SK-N-SH treated with all-trans-retinoic acid at 6 μM for 48 hours (cell line): ENCODE data around the gene MDGA2.

Experiments
- ATAC-seq: fragments of 200-7000 bp; cut with Tn5 transposase; 3 replicates; pipeline ENCODE4 v1.9.1; 2020; ENCODE audit warnings: mild to moderate bottlenecking, moderate library complexity
- ARNTL ChIP-seq: fragments of 450-650 bp; formaldehyde crosslinking; IDR thresholded peaks from 2 replicates; pipeline ENCODE4 v1.5.0; 2020; ENCODE audit warnings: low read depth, mild to moderate bottlenecking, moderate library complexity, borderline replicate concordance
- BACH2 ChIP-seq: fragments of 250-450 bp; sonication (Bioruptor Pico); IDR thresholded peaks from 2 replicates; pipeline ENCODE4 v1.9.0; 2021; ENCODE audit warnings: mild to moderate bottlenecking, borderline replicate concordance
- CREB5 ChIP-seq: fragments of 250-450 bp; sonication (Bioruptor Pico); IDR thresholded peaks from 2 replicates; pipeline ENCODE4 v1.5.1; 2020; ENCODE audit warnings: low read depth, mild to moderate bottlenecking, moderate library complexity
- CSDC2 ChIP-seq: fragments of 250-450 bp; sonication (Bioruptor Pico); IDR thresholded peaks from 2 replicates; pipeline ENCODE4 v1.5.0; 2020; ENCODE audit warnings: mild to moderate bottlenecking, moderate library complexity
- ESRRG ChIP-seq: fragments of 250-450 bp; sonication (Bioruptor Pico); IDR thresholded peaks from 2 replicates; pipeline ENCODE4 v1.6.1; 2021; ENCODE audit warnings: mild to moderate bottlenecking
- GLIS3 ChIP-seq: fragments of 250-450 bp; sonication (Bioruptor Pico); IDR thresholded peaks from 2 replicates; pipeline ENCODE4 v1.5.0; 2020; ENCODE audit warnings: mild to moderate bottlenecking, moderate library complexity
- ISL1 ChIP-seq: fragments of 250-450 bp; sonication (Bioruptor Pico); IDR thresholded peaks from 2 replicates; pipeline ENCODE4 v2.1.2; 2022; ENCODE audit warnings: mild to moderate bottlenecking, moderate library complexity
- OSR1 ChIP-seq: fragments of 250-450 bp; sonication (Bioruptor Pico); IDR thresholded peaks from 2 replicates; pipeline ENCODE4 v1.8.0; 2022; ENCODE audit warnings: moderate library complexity, mild to moderate bottlenecking, inconsistent platforms
- PPARA ChIP-seq: fragments of 250-450 bp; sonication (Bioruptor Pico); IDR thresholded peaks from 2 replicates; pipeline ENCODE4 v1.5.0; 2020; ENCODE audit warnings: mild to moderate bottlenecking, borderline replicate concordance
- RARB ChIP-seq: fragments of 250-450 bp; sonication (Bioruptor Pico); IDR thresholded peaks from 2 replicates; pipeline ENCODE4 v1.8.0; 2021; ENCODE audit warnings: mild to moderate bottlenecking, moderate library complexity
- SNAI2 ChIP-seq: fragments of 250-450 bp; sonication (Bioruptor Pico); IDR thresholded peaks from 2 replicates; pipeline ENCODE4 v1.5.0; 2020; ENCODE audit warnings: mild to moderate bottlenecking, moderate library complexity
- ZC3H10 ChIP-seq: fragments of 250-450 bp; sonication (Bioruptor Pico); IDR thresholded peaks from 2 replicates; pipeline ENCODE4 v1.5.1; 2021; ENCODE audit warnings: mild to moderate bottlenecking, moderate library complexity
- ZFP3 ChIP-seq: fragments of 250-450 bp; sonication (Bioruptor Pico); IDR thresholded peaks from 2 replicates; pipeline ENCODE4 v1.5.0; 2020; ENCODE audit warnings: mild to moderate bottlenecking, moderate library complexity
- ZFP30 ChIP-seq: fragments of 450-650 bp; formaldehyde crosslinking; IDR thresholded peaks from 2 replicates; pipeline ENCODE4 v1.5.0; 2022; ENCODE audit warnings: mild to moderate bottlenecking, moderate library complexity
- ZNF565 ChIP-seq: fragments of 450-650 bp; formaldehyde crosslinking; conservative IDR thresholded peaks from 2 replicates; pipeline ENCODE4 v1.5.0; 2020; ENCODE audit warnings: low read depth, mild to moderate bottlenecking, moderate library complexity
- ZNF70 ChIP-seq: fragments of 450-650 bp; formaldehyde crosslinking; IDR thresholded peaks from 2 replicates; pipeline ENCODE4 v1.5.0; 2020; ENCODE audit warnings: mild to moderate bottlenecking, moderate library complexity
- ZNF8 ChIP-seq: fragments of 450-650 bp; formaldehyde crosslinking; IDR thresholded peaks from 2 replicates; pipeline ENCODE4 v1.5.0; 2020; ENCODE audit warnings: mild to moderate bottlenecking, moderate library complexity
- TF ChIP-seq, protein P1 (sequence below): fragments of 250-450 bp; sonication (Bioruptor Pico); IDR thresholded peaks from 2 replicates; pipeline ENCODE4 v1.8.0; 2020; ENCODE audit warnings: mild to moderate bottlenecking, moderate library complexity, borderline replicate concordance
- TF ChIP-seq, protein P2 (sequence below): fragments of 250-450 bp; sonication (Bioruptor Pico); IDR thresholded peaks from 2 replicates; pipeline ENCODE4 v1.8.0; 2021; ENCODE audit warnings: low read depth, mild to moderate bottlenecking, moderate library complexity, borderline replicate concordance
- TF ChIP-seq, protein P3 (sequence below): fragments of 250-450 bp; sonication (Bioruptor Pico); IDR thresholded peaks from 2 replicates; pipeline ENCODE4 v1.5.0; 2020; ENCODE audit warnings: mild to moderate bottlenecking, moderate library complexity

Gene MDGA2

GRCh38 chr14:47442211-47442610 is 233.2 kb downstream of the MDGA2 start (continued):
- no peak for TF ChIP-seq RARB (CRISPR knock-in tag)
- TF ChIP-seq ARNTL (CRISPR knock-in tag), result no peak
- no peak for TF ChIP-seq PPARA
- TF ChIP-seq ESRRG (CRISPR knock-in tag), result no peak
- TF ChIP-seq GLIS3 (CRISPR knock-in tag), result no peak
- no peak for TF ChIP-seq ISL1 (CRISPR knock-in tag)

DNA sequence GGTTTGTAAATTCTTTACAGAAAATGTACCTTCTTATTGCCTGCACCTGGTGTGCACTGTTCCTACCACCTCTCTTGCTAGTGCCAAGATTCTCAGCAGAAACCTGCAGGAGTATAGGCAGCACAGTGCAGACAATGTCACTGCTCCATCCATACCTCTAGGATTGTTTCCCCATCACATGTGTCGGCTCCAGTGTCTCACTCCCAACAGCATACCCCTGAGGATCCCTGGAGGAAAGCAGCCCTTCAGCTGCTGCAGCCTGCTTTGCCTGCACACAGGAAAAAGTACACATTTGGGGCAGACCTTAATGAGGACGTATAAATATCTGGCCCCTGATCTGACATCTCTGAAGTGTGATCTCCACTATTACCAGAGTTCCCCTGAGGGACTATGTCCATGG is 235.5 kb downstream of the MDGA2 start:
- ATAC-seq, result no peak
- TF ChIP-seq ZFP3 (CRISPR knock-in tag) (no peak), ZNF70 (CRISPR knock-in tag) (no peak), BACH2 (CRISPR knock-in tag) (no peak), ESRRG (CRISPR knock-in tag) (no peak), RARB (CRISPR knock-in tag) (no peak)
- TF ChIP-seq, protein P1, sequence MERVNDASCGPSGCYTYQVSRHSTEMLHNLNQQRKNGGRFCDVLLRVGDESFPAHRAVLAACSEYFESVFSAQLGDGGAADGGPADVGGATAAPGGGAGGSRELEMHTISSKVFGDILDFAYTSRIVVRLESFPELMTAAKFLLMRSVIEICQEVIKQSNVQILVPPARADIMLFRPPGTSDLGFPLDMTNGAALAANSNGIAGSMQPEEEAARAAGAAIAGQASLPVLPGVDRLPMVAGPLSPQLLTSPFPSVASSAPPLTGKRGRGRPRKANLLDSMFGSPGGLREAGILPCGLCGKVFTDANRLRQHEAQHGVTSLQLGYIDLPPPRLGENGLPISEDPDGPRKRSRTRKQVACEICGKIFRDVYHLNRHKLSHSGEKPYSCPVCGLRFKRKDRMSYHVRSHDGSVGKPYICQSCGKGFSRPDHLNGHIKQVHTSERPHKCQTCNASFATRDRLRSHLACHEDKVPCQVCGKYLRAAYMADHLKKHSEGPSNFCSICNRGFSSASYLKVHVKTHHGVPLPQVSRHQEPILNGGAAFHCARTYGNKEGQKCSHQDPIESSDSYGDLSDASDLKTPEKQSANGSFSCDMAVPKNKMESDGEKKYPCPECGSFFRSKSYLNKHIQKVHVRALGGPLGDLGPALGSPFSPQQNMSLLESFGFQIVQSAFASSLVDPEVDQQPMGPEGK, result no peak
- TF ChIP-seq, protein P2, sequence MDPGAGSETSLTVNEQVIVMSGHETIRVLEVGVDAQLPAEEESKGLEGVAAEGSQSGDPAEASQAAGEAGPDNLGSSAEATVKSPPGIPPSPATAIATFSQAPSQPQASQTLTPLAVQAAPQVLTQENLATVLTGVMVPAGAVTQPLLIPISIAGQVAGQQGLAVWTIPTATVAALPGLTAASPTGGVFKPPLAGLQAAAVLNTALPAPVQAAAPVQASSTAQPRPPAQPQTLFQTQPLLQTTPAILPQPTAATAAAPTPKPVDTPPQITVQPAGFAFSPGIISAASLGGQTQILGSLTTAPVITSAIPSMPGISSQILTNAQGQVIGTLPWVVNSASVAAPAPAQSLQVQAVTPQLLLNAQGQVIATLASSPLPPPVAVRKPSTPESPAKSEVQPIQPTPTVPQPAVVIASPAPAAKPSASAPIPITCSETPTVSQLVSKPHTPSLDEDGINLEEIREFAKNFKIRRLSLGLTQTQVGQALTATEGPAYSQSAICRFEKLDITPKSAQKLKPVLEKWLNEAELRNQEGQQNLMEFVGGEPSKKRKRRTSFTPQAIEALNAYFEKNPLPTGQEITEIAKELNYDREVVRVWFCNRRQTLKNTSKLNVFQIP, result no peak
- TF ChIP-seq, protein P3, sequence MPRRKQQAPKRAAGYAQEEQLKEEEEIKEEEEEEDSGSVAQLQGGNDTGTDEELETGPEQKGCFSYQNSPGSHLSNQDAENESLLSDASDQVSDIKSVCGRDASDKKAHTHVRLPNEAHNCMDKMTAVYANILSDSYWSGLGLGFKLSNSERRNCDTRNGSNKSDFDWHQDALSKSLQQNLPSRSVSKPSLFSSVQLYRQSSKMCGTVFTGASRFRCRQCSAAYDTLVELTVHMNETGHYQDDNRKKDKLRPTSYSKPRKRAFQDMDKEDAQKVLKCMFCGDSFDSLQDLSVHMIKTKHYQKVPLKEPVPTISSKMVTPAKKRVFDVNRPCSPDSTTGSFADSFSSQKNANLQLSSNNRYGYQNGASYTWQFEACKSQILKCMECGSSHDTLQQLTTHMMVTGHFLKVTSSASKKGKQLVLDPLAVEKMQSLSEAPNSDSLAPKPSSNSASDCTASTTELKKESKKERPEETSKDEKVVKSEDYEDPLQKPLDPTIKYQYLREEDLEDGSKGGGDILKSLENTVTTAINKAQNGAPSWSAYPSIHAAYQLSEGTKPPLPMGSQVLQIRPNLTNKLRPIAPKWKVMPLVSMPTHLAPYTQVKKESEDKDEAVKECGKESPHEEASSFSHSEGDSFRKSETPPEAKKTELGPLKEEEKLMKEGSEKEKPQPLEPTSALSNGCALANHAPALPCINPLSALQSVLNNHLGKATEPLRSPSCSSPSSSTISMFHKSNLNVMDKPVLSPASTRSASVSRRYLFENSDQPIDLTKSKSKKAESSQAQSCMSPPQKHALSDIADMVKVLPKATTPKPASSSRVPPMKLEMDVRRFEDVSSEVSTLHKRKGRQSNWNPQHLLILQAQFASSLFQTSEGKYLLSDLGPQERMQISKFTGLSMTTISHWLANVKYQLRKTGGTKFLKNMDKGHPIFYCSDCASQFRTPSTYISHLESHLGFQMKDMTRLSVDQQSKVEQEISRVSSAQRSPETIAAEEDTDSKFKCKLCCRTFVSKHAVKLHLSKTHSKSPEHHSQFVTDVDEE (CRISPR knock-in tag), result no peak
- TF ChIP-seq, all 23 proteins: peak for 0

GRCh38 chr14:47438650-47439140 is 236.7 kb downstream of the MDGA2 start:
- no peak; the same call in 2 of the 3 replicates for ATAC-seq

DNA sequence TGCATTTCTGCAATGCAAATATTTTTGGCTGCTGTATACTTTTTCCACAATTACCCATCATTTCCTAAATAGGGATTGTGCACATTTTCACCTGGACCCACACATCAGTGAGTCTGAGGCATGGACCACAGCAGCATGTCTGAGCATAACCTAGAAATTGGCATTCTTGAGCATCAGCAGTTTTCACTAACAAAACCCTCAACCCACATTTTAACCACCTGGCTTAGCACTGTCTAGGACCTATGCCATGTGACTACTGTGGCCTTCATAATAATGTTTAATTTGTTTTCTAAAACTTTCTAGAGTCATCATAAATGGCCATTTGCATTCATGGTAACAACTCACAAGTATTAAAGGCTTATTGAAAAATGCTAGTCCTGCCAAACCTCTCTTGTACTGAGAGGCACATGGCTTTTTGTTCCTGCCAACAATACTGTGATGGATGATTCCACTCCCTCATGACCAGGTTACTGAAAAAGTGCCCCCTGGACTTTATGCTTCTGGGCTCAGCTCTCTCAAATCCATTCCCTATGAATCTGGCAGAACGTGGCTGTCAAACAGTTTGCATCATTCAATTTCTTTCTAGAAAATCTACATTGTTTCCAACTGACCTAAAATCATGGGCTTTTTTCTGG is 240.0 kb downstream of the MDGA2 start:
- no peak for ATAC-seq
- TF ChIP-seq ZFP3 (CRISPR knock-in tag) (no peak), ZNF8 (no peak), SNAI2 (CRISPR knock-in tag) (no peak), CSDC2 (CRISPR knock-in tag) (no peak), CREB5 (no peak), ZNF565 (CRISPR knock-in tag) (no peak), OSR1 (CRISPR knock-in tag) (no peak), RARB (CRISPR knock-in tag) (no peak)
- TF ChIP-seq, protein P3 (CRISPR knock-in tag), result no peak
- TF ChIP-seq, protein P1, result no peak

More at GRCh38 chr14:47438650-47439140, 236.7 kb downstream of the MDGA2 start:
- TF ChIP-seq ISL1 (CRISPR knock-in tag) (peak; percentile 81), ZFP30 (peak; percentile 89), ZC3H10 (no peak)
- TF ChIP-seq, protein P1, result no peak
